GM18858 (cell line): Measurements from ENCODE around the gene PLCB4.

Experiments
- ATAC-seq: cut with Tn5 transposase; IDR thresholded peaks from one replicate; pipeline ENCODE4 v1.9.1; 2021; ENCODE audit not compliant: unreplicated experiment

The PLCB4 gene

DNA sequence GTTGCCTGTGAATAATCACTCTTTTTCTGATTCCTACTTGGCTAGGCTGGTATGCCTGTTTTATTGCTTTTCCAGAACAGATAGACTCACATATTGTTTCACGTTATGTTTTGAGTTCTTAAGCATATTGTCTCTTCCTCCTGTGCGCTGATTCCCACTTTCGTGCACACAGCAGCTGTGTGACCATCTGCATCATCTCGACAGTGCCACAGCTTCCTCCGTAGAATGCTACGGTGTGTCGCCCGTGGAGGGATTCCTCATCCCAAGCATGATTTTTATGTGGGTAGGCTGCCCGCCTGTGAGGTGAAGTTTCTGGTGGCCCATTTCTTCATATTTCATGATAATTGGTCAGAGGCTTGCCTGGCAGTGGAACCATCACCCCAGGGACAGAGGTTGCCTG is 31.8 kb downstream of the PLCB4 start:
- no peak for ATAC-seq

DNA sequence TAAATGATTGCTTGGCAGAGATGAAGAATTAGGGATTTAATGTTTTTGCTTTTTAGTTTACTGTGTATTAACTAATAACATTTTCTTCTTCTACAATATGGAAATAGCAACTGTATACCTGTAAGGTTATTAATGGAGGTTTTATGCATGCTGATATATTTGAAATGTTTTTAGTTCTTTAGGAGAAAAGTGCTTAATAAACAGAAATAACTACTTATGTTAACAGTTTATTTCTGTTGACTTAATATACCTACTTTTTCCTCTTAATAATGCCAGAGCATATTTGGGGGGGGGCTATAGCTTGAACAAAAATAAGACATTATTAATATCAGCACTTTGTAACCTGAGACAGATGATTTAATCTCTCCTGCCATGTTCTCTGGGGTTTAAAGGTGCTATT is 33.6 kb downstream of the PLCB4 start:
- no peak for ATAC-seq

DNA sequence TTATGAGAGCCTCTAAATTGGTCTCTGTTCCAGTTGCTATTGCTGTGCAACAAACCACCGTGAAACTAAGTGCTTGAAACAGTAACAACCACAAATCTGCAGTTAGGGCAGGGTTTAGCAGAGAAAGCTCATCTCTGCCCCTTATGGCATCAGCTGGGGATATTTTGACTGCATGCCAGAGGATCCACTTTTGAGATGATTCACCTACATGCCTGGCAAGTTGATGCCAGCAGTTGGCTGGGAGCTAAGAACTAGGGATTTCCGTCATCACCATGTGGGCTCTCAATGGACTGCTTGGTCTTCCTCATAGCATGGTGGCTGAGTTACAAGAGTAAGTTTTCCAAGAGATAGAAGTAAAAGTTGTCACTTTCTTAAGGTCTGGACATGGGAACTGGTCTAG is 35.1 kb downstream of the PLCB4 start:
- no peak for ATAC-seq

DNA sequence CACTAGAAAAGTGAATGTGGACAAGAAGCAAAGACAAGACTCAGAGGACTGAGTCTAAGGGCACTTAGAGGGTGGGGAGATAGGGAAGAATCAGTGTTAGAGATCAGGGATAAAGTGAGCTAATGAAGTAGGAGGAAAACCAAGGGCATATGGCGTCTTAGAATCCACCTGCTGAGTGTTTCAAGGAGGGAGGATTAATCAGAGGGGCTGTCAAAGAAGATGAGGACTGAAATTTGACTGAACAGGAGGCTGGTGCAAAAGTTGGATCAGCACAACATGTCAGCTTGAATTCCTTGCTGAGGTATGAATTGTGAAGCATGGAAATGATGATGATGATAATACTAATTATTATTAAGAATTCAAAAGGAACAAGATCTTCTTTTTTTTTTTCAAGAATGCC is 39.4 kb downstream of the PLCB4 start:
- no peak for ATAC-seq

DNA sequence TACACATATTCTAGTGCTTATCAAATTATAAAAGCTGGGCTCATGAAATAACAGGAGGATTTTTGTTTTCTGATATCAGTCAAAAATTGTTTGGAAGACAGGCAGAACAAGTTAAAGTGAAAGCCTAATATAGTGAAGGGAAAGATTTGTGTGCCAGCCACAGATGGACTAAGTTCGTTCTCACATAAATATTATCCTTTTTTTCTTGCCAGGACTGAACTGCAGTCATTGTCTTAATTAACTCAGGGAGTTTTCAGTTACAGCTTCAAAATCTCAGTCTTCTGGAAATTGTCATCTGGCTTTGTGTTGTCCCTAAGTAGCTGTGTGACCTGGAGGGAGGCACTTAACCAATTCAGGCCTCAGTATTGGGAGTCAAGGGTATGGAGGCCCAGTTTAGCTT is 40.7 kb downstream of the PLCB4 start:
- no peak for ATAC-seq

DNA sequence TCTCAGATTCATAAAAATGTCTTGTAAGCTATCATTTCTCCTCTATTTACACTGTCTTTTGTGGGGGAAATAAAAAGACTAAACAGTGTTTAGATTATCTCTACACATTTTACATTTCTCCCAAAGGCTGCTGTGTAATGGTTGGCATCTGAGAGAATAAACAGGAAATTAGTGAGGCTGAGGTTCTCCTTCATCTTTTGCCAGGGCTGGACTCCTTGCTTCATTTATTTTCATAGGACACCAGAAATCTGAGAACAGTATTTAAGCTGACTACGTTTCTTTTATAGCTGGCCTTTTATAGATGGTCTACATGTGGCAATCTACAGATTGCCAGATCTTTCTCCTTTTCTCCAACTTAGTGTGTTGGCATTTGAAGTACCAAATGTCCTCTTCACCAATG is 41.5 kb downstream of the PLCB4 start:
- ATAC-seq, result no peak

DNA sequence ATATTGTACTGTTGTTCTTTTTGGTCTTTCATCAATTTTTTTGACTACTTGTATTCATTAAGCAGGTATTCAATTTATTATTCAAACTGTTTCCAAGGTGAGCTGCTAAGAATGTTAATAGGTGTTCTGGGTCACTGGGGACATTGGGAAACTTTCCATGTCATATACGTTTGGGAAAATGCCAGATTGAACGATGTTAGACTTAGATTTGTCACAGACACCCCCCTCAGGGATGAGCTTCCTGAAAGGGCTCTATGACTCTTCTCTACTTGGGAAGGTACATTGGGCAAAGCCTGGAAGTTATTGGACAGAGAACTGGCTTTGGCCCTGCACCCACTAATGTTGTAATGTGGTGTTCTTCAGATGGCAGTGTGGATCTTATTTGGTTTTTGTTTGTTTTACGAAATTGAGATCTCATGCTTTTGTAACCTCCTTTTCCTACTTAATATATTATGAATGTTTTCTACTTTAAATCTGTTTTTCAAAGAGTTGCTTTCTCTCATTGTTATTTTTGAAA is 42.1 kb downstream of the PLCB4 start:
- no peak for ATAC-seq

DNA sequence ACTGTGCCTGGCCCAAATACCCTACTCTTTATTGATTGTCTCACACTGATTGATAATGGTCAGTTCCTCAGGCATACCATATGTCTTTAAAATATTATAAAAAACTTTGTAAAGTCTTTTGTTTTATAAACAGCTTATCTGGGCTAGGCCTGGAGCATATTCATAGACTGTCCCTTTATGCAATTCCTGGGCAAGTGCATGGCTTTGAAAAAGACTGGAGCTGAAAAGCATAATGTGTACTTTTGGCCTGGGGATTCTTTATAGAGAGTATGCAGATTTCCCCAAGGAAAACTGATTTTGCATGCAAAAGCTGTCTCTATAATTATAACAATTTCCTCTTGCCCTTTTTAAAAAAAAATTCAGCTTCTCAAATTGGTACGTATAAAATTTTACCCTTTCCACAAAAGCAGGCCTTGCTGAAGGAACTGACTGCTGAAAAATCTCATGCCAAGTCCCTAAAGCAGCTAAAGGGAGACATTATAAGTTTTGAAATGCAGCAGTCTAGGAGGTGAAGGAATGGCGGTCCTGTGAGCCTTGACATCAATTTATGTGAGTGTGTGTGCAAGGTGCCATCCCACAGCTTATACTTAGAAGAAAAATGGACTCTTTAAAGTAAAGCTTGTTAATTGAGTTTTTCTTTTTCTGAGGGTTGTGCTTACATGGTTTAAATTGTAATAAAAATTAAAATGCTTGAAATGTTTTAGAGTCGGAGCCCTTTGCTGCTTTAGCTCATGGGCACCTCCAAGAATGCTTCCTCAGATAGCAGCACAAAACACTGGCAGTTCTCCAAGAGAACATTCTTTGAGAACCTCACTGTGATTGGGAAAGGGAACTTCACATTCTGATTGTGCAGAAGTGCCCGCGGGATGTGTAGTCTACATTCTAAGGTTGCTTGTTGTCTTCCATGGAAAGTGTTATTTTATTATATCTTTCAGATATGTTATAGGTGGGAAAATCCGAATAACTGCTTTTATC is 43.9 kb downstream of the PLCB4 start:
- no peak for ATAC-seq

DNA sequence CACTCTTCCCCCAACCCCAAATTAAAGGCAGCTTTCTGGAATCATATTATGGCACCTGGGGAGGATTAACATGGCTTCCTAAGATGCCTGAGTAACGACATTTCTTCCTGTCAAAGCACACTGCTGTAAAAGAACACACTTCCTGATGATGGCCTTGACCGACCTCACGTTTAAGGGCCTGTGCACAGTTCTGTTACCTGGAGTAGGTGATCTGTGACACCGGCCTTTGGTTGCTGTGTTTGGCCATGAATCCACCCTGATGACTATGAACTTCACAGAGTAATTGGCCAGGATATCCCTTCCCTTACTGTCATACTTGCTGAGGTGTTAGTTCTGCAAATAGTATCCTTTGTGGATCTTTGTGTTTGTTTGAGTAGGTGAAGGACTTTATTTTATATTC is 45.8 kb downstream of the PLCB4 start:
- no peak for ATAC-seq

DNA sequence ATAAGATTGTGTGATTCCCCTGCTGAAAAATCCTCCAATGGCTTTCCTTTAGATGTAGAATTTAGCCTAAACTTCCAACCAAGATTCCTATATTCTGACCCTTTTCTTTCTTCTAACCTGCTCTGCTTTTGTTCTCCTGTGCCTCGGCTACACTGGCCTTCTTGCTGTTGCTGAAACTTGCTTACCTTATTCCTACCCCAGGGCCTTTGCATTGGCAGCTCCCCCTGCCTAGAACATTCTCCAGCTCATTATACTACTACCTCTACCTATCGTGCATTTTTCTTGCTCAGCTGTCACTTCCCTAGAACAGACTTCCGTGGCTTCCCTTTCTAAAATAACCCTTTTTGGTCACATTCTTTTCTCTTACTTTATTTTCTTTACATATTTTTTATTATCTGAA is 48.7 kb downstream of the PLCB4 start:
- no peak for ATAC-seq

DNA sequence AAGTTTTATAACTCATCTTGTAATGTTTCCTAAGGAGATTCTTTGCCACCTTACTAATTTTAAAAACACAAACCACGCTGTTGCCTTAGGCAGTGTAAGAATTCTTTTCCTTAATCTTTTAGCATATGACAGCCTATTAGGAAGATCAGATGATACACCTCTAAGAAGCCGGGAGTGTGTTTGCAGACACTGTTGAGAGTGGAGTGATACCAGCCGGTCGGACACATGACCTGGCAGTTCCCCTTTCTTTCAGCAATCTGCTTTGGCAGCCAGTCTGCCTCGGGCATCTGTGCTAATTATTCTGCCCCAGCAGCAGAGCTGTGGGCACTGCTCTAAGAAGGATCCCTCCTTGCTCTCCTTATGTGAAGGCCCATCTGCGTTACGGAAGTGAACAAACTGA is 50.9 kb downstream of the PLCB4 start:
- no peak for ATAC-seq

DNA sequence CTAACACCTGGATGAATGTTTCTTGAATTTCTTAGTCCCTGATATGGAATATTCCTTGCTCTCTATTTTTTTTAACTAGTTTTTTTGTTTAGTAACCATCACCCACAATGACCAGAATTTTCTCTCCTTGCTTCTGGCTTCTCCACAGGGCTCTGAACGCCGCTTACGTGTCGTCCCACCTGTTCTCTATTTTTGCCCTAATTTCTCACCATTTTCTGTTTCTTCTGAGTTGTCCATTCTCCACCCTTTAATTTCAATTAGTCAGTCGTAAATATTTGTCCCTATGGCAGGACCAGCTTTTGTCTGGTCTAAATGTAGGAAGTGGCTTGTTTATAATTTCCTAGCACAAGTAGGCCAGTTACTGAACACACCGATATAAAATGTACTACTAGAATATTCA is 52.3 kb downstream of the PLCB4 start:
- ATAC-seq, result no peak

DNA sequence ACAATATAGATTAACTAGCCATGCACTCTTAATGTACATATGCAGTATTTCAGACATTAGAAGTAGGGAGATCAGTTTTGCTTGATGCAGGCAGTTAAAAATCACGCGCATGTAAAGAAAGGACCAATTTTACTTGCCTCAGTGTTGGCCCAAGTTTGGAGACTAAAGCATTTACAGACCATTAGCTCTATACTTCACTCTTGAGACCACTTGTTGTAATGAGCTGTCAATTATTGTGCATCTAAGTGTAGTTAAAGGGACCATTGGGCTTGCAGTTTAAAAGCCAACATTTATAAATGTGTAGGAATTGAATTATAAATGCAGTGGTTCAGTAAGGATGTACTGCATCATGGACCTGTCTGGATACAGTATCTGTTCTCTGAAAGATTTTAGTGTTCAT is 53.7 kb downstream of the PLCB4 start:
- no peak for ATAC-seq

DNA sequence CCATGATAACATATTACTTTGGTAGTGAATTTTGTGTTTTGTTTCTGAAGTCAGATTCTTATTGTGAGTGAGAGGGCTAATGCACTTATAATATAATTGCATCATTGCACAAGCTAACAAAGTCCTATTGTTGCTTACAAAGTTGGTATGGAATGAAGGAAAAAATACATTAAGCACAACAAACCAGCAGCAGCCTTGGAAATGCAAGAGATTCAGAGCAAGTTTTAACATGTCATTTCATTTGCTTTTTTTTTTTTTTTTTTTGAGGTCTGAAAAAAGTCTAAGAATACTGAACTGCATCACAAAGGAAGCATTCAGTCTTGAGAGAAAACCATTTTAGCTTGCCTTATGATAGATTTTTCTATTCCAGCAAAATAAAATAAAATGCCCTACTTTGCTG is 57.6 kb downstream of the PLCB4 start:
- no peak for ATAC-seq

DNA sequence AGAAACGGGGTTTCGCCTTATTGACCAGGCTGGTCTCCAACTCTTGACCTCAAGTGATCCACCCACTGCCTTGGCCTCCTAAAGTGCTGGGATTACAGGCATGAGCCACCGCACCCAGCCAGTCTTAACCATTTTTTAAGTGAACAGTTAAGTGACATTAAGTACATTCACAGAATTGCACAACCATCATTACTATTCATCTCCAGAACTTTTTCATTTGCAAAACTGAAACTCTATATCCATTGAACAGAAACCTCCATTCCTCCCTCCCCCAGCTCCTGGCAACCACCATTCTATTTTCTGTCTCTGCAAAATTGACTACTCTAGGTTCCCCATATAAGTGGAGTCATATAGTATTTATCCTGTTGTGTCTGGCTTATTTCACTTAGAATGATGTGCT is 59.7 kb downstream of the PLCB4 start:
- ATAC-seq, result no peak

DNA sequence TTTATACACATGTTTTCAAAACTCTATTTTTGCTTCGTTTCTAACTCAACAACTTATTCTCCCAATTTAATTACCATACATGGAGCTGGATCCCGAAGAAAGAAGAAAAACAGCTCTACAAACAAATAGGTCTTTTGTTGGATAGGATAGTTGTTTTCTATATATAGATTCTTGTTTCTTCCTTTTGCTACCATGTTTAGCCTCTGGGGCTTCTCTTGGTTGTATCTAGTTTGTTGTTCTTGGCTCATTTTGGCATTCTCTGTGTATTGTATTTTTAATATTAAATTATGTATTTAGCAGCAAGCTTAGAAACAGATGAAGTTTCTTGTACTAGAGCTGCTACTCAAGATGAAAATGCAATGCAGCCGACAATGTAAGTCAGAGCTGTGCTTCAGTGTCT is 60.9 kb downstream of the PLCB4 start:
- no peak for ATAC-seq

DNA sequence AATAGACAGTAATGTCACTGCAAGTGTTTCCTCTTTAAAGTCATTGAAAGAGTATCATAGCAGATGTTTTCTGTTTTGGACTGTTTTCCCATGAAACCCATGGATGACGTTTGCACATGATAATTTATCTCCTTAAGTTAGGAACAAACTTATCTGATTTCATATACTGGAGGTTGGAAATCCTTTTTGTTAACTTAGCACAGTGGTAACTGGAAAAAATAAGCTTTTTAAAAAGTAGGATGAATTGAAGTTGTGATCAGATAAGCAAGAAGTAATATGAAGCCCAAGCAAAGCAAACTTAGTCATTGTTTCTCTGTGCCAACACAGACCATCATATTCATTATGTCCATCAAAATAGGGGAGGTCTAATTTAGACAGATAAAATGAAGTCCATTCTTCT is 61.6 kb downstream of the PLCB4 start:
- no peak for ATAC-seq

DNA sequence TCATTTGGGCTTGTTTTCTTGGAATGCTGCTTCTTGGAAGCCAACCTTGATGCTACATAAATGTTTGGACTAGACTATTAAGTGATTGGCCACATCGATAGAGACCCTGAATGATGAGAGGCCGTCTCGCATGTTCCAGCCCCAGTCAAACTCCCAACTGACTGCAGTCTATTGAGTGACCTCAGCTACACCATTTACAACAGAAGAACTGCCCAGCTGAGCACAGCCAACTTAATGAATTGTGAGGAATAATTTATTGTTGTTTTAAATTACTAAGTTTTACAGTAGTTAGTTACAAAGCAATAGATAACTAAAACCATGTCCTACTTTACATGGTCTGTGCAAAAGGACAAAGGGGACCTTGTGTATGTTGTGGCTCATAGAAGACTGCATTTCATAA is 63.0 kb downstream of the PLCB4 start:
- no peak for ATAC-seq

DNA sequence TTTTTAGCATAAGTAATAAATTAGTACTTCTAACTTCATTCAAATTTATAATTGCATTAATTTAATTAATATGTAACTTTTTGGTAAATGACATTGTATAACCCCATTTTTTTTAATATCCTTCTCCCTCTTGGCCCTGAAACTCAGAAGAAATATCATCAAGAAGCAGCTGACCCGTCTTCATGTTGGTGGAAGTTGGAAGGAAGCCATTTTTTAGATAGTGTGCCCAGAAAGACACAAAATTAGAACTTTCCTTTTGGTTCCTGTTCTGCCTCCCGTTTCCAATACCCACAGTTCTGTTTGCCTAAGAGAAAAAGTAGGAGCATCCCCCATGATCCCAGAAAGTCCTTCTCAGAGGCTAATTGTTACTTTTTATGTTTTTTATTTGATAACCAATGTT is 65.5 kb downstream of the PLCB4 start:
- ATAC-seq, result no peak

DNA sequence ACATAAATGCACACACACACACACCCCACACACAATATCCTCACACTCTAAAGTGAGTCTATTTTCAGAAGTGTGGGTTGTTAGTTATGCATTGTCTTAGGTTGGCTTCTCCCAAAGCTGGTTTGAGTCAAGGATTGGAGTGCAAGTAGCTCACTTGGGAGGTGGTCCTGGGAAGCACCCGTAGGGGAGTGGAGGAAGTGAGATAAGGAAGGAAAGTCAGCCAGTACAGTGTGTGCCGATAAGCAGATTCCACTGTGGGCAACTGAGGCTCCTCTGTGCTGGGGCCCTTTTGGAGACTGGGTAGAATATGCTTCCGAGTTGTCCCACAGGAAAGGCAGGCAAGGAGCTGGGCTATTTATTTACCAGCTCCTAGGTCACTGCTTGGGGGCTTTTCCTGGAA is 67.2 kb downstream of the PLCB4 start:
- no peak for ATAC-seq

DNA sequence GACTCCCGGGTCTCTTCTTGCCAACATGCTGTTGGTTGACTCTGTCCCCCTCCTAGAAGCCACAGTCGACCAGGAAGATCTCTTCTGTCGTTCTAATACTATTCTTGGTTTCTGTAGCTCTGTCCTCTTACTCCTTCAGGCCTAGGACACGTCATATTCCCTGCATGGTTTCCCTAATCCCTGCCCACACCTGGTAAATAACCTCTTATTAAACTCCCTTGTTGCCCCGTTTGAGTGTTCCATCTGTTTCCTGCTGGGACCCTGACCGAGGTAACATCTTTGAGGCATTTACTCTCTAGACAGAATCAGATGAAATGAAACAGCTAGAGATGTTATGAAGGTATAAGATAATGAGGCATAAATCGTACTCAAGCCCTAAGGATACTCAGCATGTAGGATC is 68.1 kb downstream of the PLCB4 start:
- no peak for ATAC-seq

DNA sequence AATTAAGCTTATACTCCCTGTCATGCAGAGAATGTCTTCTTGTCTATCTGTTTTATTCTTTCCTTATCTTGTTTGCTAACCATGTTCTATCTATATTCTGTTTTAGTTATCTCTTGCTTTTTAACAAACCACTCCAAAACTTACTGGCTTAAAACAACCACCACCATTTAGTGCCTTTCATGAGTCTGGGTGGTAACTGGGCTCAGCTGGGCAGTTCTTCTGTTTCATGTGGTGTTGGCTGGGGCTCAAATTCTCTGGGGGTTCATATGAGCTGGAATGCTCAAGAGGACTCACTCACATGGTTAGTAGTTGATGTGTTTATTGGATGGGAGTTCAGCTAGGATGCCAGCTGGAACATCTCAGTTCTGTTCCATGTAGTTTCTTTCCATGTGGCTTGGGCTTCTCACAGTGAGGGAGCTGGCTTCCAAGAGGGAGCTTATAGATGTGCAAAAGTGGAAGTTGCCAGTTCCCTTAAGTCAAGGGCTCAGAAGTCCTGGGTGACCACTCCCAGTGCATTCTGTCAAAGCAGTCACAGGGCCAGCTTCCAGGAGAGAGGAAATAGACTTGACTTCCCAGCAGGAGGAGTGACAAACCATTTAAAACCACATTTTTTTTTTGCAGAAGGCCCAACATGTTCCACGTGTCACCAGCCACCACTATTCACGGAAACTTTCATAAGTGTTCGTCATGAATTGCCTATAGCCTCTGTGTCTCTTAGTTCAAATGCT is 70.4 kb downstream of the PLCB4 start:
- no peak for ATAC-seq
